ENCODE measurements around the gene VIM.
"Not testable (repeated sequence)": the region's sequence is repeated elsewhere in the genome, so short reads cannot be mapped to it uniquely, and the experiment has no call there.

The VIM gene

DNA sequence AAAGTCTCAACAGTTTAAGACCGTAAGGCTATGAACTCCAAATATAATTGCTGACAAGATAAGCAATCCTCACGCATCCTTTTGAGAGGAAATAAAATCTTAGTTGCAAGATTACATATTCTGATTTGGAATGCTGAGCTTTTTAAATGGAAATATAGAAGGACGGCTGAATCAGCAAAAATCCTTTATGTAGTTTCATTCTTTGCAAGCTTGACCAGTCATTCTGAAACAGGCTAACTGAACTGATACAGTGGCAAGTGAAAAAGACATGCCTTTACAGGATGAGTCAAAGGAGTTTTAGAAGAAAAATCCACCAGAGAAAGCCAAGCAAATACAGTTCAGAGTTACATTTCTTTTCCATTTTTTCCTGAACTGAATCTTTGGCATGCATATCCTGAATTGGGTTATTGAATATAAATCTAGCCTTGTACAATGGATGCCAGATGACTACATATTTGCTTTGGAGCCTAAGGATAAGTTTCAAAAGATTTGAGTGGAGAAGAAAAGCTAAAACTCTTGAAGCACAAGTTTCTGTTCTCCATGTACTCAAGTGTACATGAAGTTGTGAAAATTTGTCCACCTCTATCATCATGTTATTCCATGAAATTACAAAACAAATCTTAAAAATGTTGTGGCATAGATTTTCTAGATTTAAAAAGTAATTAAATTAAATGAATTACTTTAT, 4.4 kb downstream of the VIM start:
- DNase-seq (ENCODE audit: low spot score), result no peak

DNA sequence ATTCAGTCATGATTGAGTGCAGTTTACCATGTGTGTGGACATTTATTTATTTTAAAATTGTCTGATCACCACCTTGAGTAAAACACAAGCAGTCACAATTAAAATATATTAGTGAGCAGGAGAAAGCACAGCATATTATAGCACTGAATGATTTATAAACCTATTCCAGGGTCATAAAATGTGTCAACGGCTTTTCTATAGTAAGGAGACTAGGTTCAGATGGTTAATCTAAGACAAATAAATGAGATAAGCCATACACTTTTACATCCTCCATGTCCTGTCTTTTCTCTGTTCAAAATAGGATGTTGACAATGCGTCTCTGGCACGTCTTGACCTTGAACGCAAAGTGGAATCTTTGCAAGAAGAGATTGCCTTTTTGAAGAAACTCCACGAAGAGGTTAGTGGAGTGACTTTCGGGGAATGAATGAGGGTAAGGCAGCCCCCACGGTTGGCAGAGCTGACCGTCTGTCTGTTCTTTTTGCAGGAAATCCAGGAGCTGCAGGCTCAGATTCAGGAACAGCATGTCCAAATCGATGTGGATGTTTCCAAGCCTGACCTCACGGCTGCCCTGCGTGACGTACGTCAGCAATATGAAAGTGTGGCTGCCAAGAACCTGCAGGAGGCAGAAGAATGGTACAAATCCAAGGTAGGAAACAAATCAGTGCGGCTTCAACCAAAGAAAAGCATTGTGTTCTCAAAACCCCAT, 5.4 kb downstream of the VIM start:
- no peak for DNase-seq (ENCODE audit: low spot score)

DNA sequence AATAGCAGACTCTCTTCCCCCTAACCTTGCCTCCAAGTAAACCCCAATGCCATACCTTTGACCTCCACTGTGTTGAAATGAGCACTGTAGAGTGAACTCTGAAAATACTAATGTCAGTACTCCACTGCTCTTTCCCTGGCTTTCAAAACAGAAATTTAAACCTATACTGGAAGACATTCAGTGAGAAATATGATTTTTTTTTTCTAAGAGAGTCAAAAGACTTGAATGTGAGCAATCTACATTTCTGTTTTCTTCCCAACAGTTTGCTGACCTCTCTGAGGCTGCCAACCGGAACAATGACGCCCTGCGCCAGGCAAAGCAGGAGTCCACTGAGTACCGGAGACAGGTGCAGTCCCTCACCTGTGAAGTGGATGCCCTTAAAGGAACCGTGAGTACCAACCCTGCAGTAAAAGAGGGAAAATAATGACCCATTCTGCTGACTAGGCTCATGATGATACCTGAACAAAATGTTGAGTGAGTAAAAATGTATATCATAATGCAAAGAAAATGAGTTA, 6.4 kb downstream of the VIM start:
- no peak for DNase-seq (ENCODE audit: low spot score)

DNA sequence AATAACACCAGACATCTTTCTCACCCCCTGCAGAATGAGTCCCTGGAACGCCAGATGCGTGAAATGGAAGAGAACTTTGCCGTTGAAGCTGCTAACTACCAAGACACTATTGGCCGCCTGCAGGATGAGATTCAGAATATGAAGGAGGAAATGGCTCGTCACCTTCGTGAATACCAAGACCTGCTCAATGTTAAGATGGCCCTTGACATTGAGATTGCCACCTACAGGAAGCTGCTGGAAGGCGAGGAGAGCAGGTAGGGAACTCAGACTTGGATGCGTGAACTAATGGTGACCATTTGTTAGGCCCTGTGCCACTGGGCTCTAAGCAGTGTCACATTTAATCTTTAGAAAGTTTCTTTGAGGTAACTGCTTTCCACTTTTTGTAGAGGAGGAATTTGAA, 7.1 kb downstream of the VIM start:
- no peak for DNase-seq (ENCODE audit: low spot score)

DNA sequence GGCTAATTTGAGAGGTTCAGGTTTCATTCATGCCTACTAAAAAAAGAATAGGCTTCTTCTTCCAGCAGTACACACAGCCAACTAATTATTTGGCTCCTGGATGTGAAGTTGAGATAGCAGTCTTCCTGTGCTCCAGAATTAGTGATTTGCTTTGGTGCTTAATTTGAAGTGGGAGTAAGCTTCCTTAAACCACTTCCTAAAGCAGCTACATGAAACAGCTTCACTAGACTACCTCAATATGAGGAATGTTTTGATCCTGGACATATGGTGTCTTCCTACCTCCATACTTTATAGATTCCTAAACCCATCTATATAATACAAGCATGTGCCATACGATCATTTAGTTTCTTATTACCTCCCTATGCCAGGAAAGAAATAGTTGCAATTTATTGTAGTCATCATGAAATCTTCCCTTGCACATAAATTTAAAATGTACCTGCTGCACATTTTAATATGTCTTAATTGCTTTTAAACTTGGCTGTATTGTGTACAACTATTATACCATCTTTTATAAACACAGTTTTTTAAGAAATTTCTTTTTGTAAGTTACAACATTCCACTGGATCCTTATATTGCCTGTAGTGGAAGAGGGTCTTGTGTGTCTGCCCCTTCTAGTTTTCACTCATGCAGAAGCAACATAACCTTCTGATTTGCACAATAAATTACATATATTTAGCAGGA, 8.6 kb downstream of the VIM start:
- no peak for DNase-seq (ENCODE audit: low spot score)

DNA sequence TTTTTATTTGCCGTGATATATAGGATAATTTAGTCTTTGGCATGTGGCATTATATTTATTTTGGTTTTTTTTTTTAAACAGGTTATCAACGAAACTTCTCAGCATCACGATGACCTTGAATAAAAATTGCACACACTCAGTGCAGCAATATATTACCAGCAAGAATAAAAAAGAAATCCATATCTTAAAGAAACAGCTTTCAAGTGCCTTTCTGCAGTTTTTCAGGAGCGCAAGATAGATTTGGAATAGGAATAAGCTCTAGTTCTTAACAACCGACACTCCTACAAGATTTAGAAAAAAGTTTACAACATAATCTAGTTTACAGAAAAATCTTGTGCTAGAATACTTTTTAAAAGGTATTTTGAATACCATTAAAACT, 9.1 kb downstream of the VIM start:
- no peak for DNase-seq (ENCODE audit: low spot score)

DNA sequence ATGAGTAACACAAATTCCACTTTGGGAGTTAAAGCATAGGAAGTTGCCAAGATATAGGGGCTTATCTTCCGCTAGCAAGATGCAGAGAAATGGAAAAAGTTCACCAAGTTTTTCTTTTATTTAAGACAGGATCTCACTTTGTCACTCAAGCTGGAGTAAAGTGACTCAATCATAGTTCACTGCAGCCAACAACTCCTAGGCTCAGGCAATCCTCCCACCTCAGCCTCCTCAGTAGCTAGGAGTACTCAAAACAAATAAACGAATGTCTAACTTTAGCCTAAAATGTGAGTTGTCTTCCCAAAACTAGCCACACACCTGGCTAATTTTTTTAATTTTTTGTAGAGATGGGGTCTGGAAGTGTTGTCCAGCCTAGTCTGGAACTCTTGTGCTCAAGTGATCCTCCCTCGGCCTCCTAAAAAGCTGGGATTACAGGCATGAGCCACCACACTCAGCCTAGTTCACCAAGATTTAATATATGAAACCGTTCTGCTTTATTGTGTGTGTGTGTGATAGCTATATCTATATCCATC, 9.9 kb downstream of the VIM start:
- no peak for DNase-seq (ENCODE audit: low spot score)

DNA sequence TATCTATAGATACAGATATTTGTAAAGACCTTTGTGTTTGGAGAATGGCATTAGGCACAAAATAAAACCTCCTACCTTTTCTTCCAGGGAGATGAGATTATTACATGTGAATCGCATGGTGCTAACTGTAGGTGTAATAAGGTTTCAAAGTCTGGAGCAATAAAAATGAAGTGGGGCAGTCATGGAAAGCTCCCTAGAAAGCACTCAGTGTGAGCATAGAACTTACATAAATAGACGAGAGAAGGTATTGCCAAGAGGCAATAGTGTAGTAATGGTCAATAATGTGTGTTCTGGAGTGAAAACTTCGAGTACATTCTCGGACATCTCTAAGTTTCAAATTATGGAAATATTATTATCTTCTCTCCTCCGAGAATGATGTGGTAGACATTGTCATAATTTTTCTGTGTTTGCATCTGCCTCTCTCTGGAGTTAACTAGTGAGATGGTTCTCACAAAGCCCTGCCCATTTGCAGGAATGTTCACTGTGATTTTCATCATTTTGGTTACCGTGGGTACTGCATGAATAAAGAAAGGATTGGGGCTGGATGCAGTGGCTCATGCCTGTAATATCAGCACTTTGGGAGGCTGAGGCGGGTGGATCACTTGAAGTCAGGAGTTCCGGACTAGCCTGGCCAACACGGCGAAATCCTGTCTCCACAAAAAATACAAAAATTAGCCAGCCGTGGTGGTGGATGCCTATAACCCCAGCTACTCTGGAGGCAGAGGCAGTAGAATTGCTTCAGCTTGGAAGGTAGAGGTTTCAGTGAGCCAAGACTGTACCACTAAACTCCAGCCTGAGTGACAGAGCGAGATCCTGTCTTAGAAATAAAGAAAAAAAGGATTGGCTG, 10.6 kb downstream of the VIM start:
- DNase-seq (ENCODE audit: low spot score), result no peak

DNA sequence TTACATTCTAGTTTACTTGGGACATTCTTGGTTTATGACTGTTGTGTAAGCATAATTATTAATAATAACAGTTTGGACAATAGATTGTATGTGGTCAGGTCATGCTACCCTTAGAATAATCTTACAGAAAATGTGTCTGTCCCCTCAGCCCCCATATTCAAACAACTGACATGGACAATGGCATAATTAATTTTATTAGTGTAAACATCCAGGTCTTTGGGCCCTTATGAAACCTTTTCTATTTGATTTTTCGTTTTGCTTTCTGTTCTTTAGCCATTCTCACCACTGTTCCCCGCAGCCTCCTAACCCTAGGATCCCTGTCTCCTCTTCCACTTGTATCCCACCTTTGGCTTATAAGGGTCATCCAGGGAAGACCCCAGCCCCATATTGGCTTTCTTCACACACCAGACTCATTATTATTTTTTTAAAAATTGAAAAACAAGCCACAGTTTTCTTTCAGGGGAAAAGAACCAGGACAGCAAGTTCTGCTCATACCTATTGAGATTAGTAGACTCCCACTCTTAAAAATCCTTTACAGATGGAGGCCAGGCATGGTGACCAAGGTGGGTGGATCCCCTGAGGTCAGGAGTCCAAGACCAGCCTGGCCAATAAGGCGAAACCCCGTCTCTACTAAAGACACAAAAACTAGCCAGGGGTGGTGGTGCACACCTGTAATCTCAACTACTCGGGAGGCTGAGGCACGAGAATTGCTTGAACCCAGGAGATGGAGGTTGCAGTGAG, 11.5 kb downstream of the VIM start:
- no peak for DNase-seq (ENCODE audit: low spot score)

DNA sequence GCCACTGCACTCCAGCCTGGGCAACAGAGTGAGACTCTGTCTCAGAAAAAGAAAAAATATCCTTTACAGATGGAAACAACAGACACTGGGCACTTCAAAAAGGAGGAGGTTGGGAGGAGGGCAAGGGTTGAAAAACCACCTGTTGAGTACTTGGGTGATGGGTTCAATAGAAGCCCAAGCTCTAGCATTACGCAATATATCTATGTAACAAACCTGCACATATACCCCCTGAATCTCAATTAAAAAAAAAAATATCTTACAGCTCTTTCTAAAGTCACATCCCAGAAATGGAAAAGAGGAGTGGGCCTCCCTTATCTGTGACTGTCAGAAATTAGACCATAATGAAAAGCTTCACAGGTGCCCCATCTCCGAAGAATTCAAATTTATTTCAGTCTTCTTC, 12.1 kb downstream of the VIM start:
- no peak for DNase-seq (ENCODE audit: low spot score)

DNA sequence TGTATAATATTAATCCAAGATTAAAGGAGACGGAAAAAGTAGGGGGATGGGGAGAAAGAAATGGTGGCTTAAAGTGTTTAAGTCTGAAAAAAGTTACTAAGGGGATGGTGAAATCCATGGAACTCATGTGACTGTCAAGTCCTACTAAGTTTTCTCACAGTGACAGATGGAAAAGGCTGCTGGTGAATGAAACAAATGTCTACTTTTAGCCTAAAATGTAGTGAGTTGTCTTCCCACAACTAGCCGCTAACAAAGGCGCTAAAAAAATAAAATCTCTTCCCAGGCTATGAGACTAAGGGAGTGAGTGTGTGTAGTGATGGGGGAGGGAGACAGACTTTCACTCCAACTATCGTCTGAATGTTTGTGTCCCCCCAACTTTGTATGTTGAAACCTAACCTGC, 12.6 kb downstream of the VIM start:
- no peak for DNase-seq (ENCODE audit: low spot score)

DNA sequence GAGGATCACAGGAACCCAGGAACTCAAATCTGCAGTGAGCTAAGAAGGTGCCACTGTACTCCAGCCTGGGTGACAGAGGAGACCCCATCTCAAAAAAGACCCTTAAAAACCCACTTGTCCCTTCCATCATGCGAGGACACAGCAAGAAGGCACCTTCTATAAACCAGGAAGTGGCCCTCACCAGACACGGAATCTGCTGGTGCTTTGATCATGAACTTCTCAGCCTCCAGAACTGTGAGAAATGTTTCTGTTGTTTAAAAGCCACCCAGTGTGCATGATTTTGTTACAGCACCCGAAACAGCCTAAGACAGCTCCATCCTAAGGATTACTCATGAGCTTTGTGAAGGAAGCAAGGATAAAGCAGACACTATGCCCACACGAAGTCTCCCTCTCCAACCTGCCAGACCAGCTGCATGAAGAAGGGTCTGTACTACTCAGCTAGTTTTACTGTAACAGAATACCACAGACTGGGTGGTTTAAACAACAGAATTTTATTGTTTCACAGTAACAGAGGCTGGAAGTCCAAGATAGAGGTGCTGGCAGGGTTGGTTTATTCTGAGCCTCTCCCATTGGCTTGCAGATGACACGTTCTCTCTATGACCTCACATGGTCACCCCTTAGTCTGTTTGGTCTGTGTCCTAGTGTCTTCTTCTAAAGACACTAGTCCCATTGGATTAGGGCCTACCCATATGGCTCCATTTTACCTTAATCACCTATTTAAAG, 13.7 kb downstream of the VIM start:
- DNase-seq (ENCODE audit: low spot score), result no peak

DNA sequence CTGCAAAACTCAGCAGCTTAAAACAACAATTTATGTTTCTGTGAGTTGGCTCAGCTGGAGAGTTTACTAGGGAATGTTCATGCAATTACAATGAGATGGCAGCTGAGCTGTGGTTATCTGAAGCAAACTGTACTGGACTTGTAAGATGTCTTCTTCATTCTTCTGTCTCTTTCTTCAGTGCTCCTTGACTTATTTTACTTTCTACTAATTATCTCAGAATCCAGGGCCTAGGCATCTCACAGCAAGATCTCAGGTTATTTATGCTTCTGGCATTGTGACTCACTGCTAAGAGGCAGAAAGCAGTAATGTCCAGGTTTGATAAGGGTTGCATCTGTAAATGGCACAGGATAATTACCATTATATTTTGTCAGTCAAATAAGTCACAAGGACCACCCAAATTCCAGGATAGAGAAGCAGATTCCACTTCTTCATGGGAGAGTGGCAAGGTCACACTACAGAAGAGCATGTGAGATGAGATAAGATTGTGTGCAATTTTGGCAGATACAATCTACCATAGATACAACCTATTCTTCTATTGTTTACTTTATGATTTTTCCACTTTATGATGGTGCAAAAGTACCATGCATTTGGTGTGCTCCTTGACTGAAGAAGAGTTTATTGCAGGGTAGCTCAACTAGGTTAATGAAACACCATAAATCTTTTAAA, 16.8 kb downstream of the VIM start:
- no peak for DNase-seq (ENCODE audit: low spot score)

DNA sequence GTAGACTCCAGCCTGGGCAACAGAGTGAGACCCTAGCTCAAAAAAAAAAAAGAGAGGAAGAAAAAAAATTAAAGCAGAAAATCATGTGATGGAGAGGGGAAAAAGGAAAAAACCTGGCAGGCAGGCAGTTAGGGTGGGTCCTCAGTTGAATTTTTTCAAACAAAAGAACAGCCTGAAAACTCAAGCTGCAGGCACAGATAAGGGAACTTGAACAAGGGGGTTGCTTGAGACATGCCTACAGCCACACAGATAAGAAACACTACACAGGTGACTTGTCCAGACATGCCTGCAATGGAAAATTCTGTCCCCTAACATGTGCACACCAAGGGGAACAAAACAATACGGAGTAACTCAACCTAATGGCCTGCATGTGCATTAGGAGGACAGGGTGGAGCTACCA, 19.2 kb downstream of the VIM start:
- no peak for DNase-seq (ENCODE audit: low spot score)

DNA sequence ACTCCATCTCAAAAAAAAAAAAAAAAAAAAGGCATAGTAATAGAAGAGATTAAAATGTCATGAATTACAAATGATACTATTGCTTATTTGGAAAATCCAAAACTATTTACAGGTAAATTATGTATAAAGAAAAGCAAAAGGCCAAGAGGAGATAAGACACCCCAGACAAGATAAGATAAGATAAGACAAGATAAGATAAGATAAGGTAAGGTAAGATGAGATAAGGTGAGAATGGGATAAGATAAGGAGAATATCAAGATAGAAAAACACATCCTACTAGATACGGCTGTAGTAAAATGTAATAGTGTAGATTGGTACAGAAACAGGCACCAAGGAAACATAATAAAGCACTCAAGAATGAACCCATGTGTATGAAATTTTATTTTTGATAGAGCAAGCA, 20.9 kb downstream of the VIM start:
- DNase-seq (ENCODE audit: low spot score), result no peak

DNA sequence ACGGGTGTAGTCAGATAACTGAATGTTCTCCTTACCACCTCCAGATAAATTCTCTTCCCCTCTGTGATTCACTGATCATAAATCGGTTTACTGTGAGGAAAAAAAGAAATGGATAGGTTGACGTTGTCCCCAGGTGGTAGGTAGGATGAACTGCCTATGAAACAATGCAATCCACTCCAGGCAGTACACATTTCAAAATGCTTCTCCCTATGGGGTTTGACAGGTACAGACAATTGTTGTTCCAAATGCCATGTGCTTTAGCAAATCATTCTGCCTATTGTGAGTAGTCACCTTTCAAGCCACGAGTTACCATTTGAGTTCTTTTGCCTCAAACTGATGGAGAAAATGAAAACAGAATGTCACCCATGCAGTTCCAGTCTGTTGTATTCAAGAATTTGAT, 21.8 kb downstream of the VIM start:
- peak; percentile 33 for DNase-seq (ENCODE audit: low spot score)

DNA sequence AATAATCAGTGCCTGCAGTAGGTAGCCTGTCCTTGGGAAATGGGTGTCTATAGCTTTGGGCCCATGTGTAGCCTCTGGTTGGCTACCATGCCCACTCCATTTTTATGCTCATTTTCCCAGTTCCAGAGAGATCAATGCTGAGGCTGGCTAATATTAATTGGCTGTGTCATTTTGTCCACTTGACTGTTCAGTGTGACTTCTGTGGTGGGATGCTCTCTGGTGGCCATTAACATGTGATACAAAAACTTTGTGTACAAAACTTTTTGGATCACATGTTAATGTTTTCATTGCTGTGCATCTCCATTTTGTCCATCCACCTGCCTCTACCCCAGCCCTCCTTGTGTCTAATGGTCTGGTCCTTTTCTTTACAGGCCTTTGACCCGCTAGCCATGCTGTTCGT, 22.7 kb downstream of the VIM start:
- DNase-seq (ENCODE audit: low spot score), result no peak

DNA sequence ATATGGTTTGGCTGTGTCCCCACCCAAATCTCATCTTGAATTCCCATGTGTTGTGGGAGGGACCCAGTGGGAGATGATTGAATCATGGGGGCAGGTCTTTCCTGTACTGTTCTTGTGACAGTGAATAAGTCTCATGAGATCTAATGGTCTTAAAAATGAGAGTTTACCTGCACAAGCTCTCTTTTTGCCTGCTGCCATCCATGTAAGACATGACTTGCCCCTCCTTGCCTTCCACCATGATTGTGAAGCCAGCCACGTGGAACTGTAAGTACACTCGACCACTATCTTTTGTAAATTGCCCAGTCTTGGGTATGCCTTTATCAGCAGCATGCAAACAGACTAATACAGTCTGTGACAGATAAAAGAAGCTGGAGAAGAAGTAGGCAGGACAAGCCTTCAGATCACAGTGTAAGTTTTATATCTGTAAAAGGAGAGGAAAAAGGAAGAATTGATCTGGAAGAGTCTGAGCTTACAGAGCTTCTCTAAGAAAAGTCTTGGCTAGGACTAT, 26.6 kb downstream of the VIM start:
- not testable (repeated sequence) for DNase-seq (ENCODE audit: low spot score)

DNA sequence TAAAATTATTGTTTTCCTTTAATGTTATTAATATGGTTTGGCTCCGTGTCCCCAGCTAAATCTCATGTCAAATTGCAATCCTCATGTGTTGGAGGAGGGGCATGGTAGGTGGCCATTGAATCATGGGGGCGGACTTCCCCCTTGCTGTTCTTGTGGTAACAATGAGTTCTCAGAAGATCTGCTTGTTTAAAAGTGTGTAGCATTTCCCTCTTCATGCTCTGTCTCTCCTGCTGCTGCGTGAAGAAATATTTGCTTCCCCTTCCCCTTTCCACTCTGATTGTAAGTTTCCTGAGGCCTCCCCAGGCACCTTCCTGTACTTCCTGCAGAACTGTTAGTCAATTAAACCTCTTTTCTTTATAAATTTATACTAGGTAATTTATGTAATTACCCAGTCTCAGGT, 27.5 kb downstream of the VIM start:
- no peak for DNase-seq (ENCODE audit: low spot score)

DNA sequence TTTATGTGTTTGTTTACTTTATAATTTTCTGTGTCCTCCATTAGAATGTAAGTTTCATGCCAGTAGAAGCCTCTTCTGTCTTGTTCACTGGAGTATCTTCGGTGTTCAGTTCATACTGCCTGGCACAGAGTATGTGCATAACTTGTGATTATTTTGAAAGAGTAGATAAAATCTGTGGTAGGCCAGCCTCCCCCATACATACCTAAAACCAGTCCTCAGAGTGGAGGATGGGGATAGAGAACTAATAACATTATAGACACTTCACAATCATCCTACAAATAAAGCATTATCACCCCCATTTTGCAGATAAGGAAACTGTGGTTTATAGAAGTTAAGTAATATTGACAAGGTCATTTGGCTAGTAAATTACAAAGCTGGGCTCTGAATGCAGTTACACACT, 28.0 kb downstream of the VIM start:
- no peak for DNase-seq (ENCODE audit: low spot score)
